ENCODE data around the gene CACNA2D3.
"Not testable (repeated sequence)": the region's sequence is repeated elsewhere in the genome, so short reads cannot be mapped to it uniquely, and the experiment has no call there.

CACNA2D3 gene

DNA sequence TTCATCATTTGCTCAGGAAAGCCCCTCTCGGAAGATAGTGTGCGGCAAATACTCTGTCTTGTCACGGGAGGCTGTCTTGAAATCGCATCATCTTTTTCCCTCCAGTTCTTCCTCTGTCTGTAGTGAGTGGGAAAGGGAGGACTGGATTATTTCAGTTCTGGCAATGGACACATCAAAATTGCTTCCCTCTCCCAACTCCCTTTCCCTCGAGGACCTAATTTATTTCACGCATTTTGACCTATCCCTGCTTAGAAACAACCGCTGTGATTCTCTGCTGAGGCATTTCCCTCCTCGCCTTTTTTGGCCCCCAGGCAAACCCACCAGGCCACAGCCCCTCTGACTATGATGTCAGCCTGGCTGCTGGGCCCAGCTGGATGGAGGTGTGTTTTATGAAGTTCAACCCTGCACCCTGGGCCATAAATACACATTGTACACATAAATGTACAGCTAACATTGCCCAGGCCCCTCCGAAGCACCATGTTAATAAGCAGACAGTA, 944.2 kb downstream of the CACNA2D3 start:
- DNase-seq: no peak

DNA sequence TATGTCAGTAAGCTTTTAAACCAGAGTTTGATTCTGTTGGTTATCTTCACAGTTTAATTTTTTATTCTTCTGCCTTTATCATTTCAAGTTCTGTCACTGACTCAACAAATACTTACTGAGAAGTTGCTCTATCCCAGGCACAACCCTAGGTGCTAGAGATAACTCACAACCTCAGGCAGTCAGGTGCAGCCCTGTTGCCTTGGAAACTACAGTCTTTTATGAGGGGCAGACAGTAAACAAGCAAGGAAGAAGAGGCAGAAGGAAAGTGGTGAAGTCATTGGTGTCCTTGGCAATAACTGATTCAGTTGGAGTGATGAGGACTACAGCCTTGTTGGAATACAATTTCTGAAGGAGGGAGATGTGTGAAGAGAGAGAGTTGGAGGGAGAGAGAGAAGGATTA, 947.6 kb downstream of the CACNA2D3 start:
- DNase-seq: no peak

DNA sequence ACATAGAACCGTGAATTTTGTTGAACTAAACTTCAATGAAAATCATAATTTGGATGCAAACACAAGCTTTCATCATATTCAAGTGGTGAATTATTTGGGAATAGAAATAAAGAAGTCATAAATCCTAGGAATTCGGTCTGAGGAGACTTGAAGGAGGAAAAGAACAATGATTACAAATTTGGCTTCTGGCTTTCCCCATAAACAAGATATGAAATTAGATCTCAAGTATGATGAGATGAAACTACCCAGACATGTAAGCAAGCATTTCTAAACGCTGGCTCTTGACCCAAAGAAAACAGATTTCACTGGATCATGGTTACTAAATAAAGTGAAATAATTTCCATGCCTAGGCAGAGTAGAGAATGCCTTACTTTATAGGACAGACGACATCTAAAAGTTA, 952.4 kb downstream of the CACNA2D3 start:
- no peak for DNase-seq

DNA sequence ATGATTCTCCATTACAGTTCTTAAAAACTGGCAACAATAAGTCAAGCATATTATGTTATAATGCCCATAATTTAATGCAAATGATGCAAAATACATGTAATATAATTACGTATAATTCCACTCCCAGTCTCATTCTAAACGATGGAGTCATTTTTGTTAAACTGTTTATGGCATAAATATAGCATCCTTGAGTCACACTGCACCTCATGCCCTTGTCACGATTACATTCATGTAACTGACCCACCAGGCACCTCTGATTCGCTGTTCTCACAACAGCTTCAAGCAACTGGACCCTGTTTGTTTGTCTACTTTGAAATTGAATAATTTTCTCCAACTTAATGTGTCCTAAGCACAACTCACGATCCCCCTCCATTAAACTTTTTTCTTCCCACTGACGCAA, 953.5 kb downstream of the CACNA2D3 start:
- DNase-seq: no peak

DNA sequence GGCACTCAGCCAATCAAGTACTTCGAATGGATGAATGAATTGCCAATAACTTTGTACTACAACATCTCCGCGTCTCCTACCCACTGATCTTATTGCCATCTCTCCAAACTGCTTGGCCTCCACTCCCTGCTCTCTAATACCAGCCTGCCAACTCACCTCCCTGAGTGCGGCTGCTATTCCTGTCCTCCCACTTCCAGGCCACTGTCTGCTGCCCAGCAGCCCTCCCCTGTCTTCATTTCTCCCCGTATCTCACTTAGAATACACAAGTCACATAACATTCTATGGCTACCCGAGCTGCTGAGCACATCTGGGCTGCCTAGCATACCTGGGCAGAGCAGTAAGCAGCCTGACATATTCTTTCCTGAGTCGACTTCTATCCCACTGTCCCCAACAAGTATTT, 955.4 kb downstream of the CACNA2D3 start:
- no peak for DNase-seq

DNA sequence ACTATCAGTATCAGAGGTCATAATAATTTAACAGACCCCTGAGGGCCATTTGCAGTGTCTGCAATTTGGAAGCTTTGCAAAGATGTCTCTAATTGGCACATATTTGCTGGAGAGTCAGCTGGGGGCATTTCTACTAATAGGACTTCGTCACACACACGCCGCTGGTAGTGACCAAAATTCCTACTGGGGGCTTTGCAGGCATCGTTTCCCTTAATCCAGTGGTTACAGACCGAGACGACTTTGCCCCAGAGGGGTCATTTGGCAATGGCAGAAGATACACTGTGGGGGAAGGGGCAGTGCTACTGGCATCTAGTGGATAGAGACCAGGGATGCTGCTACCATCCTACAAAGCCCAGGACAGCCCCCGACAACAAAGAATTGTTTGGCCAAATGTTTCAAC, 956.5 kb downstream of the CACNA2D3 start:
- DNase-seq: no peak

DNA sequence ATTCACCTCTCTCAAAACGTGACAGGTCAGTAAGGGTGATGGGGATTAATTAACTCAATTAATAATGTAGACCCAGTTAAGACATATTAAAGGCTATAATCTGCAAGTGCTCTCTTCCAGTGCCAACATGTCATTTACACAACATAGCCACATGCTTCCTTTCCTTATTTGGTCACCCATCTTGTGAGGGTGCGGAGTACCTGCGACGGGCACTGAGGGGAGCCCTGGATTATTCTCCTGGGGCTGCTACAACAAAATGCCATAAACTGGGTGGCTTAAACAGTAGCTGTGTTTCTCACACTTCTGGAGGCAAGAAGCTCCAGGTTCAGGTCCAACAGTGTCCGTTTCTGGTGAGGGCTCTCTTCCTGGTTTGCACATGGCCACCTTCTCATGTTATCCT, 962.9 kb downstream of the CACNA2D3 start:
- no peak for DNase-seq

DNA sequence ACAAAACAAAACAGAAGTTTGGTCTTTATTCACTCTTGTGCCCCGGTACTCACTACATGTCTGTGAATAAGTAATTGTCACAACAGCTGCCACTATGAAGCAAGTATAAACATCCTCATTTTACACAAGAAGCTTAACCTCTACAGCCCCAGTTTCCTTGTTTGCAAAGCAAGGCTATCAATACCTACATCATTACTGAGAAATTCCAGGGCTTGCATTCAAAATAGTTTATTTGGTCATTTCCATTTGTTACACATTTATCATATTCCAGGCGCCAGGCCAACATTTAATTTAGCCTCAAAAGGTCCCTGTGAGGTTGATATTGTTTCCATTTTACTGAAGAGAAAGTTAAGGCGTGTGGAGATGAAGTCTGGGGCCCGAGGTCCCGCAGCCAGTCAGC, 966.9 kb downstream of the CACNA2D3 start:
- DNase-seq: no peak

DNA sequence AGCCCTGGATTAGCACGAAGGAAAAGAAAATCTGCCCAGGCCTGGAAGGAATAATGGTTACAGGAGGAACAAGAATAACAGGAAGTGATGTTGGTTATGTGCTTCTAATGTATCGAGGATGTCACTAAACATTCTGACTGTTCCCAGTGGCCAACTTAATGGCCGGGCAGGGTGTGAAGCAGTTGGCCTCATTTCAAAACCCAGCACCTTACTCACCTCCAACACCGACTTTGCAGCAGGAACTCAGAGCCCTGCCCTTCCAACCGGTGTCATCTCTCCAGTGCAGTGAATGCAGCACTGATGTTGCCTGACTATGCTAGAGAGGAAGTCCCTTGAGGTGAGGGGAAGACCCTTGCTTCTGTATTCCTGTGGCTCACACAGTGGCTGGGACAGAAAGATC, 967.9 kb downstream of the CACNA2D3 start:
- no peak for DNase-seq

DNA sequence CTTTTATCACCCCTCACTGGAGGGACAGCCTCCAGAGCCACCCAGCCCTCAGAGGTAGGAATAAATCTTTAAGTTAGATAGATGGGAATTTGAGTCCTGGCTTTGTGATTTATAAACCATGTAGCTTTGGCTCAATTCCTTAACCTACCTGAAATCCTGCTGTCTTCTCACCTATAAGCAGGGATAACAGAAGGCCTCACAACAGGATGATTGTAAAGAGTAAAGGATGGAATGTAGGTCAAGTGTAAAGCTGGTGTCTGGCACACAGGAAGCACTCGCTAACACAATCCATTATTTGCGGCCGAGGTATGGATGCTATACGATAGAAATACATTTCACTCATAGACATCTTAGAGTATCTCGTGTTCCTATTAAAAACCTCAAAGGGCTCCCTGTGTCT, 968.4 kb downstream of the CACNA2D3 start:
- no peak for DNase-seq

DNA sequence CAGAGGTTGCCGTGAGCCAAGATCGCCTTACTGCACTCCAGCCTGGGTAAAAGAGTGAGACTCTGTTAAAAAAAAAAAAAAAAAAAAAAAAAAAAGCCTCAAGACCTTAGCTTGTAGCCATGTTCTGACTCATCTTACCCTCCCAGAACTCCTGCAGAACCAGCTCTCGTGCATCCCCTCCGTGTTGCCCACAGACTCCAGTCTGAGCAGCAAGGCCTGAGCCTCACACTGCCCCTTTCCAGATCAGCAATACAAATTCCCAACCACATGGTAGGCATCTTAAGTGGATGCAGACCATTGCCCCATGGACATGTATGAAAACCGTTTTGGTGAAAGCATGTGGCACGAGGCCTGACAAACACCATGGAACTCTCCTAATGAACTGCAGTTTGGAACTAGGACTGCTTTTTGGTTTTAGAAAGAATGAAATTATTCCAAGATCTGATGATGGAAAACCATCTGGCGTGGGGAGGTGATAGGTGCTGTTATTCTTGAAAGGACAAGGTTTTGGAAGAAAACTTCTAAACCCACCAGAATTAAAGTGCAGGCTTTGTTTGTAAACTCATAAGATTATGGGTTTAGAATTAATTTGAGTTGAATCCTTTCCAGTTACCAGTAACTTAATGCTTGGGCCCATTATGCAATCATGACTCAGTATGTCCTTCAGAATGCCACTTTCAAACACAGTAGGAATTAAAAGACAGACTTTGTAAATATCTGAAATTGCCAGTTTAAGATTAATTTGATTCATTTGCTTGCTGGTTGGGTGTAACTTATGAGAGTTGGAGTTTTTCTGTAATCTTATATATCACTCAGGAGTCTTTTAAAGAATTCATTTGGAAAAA, 969.3 kb downstream of the CACNA2D3 start:
- no peak for DNase-seq

DNA sequence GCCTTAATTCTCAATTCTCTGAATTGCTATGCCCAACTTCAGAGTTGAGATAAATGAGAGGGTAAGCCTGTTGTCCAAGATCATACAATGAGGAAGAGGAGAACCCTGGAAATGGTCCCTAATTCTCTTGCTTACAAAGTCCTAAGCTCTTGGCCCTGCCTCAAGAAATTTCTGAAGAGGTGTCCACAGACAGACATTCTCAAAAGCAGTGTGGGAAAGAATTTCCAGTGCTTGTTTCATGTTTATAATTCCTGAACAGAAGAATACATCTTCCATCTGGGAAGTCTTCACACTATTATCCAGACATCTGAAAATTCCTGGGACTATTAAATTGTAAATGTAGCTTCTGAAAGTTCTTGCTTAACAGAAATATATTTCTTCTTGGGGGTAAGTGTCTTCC, 972.3 kb downstream of the CACNA2D3 start:
- DNase-seq: no peak

DNA sequence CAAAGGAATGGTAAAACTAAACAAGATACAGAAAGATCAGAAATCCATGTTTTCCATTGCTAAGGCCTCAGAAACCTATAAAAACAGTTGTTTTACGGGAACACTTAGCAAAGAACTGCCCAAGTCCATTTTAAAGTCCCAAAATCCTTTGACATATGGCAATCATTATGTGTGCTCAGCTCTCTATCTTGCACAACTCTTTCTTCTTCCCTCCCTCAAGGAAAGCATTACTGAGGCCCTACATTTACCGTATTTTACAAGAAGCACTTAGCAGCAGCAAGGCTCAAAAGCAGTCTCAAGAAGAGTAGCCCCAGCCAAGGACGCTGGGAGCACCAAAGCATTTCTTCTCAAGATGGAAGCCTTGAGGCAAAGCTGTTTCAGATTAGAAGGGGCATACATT, 975.1 kb downstream of the CACNA2D3 start:
- DNase-seq: no peak

DNA sequence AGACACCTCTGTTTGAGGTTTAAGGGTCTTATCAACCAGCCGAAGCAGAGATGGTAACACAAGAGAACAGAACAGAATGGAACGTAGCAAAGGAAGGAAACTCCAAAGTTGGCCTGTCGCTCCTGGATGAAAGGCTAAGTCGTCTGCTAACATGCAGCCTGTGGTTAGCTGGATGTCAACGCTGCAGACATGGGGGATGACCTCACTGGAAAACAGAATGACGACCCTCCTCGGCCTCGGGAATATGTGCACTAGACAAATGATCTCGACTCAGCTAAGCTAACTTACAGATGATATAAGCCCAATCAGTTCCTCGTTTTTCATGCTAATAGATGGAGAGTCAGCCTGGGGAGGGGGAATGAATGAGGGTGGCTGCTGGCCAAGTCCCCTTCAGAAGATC, 983.3 kb downstream of the CACNA2D3 start:
- DNase-seq: no peak

DNA sequence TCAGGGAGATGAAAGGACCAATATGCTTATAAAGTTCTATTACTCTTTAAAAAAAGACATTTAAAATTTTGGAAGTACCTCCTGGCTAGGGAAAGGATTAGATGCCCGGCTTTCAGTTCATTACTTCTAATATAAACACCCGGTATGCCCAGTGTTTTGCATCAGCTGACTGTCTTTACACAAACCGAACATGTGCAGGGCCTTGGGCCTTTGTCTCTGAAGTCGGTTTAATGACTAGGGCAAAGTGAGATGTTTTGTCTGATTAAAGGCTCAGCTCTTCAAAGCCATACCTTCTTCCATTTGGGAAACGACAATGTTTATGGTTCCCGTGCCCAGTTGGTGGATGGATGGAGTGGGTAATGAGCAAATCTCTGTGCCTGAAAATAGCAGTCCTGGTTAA, 984.8 kb downstream of the CACNA2D3 start:
- no peak for DNase-seq

DNA sequence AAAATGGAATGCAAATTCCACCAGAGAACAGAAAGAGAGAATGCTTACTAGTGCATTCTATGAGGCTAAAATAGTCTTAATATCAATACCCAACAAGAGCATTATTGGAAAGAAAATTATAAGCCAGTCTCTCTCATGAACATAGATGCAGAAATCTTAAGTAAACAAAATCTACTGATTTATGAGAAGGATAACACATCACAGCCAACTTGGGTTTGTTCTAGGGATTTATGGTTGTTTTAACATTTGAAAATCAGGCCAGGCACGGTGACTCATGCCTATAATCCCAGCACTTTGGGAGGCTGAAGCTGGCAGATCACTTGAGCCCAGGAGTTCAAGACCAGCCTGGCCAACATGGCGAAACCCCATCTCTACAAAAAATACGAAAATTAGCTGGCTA, 989.6 kb downstream of the CACNA2D3 start:
- not testable (repeated sequence) for DNase-seq

DNA sequence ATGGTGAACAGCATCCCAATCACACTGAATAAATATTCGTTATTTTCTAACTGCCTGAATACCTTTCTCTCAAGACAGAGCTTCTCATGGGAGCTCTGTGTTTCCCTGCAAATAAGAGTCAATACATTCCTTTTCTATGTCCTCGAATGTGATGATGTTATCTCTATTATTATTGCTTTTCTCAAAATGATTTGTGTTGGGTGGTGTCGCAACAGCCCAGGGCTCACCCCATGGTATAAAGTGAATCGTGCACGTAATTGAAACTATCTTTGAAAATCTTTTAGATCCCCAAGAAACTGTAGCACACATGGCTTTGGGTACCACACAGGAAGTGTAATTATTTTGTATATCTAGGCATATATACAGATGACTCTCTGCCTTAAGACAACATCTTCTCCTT, 996.1 kb downstream of the CACNA2D3 start:
- no peak for DNase-seq

DNA sequence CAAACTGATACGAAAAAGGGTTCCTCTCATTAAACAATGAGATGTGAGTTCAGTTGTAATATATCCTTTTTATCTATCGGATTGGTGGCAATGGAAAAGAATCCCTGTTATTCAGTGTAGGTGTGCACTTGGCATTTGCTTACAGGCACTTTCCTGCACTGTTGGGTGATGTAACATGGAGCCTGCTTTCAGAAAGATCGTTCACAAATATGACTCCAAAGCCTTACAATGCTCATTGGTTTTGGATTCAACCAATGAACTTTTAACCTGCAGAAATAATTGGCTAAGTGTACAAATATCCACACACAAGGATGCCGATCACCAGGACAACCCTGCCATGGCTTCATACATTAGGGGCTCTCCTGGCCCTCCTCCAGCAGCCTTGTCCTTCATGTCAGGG, 996.9 kb downstream of the CACNA2D3 start:
- DNase-seq: no peak

DNA sequence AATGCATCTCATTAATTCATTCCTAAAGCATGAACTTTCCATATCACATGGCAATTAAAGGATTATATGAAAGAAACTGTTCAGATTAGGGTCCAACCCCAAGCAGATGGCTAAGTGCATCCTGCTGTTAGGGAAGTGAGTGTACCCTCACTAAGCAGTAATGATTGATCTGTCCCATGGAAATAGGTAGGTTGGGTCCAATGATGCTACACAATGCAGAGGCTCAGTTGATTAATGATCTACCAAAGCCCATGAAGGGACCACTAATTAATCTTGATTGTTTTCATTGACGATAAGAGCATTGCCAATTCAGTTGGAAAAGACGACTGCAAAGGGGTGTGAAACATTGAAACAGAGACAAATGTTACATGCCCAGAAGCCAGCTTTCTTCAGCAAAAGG, 1000.0 kb downstream of the CACNA2D3 start:
- DNase-seq: no peak
